ENCODE data around the gene CACNA1B.
"Not testable (repeated sequence)": the region's sequence is repeated elsewhere in the genome, so short reads cannot be mapped to it uniquely, and the experiment has no call there.

CACNA1B gene

DNA sequence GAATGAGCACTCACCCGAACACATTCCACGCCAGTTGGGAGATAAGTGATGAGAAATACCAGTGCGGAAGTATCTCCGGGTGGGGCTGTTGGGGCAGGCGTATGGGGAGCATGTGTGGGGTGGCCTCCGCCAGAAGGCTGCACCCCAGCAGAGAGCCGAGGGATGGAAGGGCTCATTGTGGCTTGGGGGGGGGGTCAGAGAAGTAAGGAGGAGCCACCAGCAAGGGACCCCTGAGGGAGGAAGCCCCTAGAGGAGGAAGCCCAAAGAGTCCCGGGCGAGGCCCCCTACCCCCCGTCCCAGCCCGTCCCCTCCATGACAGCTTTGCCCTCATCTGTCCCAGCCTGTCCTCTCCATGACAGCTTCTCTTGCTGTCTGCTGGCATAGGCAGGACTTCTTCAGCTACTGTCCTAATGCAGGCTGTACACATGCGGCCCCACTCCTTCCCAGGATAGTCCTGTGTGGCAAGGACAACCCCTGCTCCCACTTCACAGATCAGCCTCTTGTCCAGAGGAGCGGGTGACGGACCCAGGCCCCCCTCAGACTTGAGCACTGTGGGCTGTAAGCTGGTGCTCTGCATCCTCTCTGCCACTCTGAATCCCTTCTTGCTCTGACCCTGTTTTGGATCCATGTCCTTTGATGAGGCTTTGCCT, 239.6 kb downstream of the CACNA1B start:
- DNase-seq (ENCODE audit: low spot score) = no peak

GRCh38 chr9:138117836-138118235, 240.3 kb downstream of the CACNA1B start:
- no peak for DNase-seq (ENCODE audit: low spot score)

GRCh38 chr9:138118601-138119071, 241.1 kb downstream of the CACNA1B start:
- DNase-seq (ENCODE audit: low spot score) = no peak

DNA sequence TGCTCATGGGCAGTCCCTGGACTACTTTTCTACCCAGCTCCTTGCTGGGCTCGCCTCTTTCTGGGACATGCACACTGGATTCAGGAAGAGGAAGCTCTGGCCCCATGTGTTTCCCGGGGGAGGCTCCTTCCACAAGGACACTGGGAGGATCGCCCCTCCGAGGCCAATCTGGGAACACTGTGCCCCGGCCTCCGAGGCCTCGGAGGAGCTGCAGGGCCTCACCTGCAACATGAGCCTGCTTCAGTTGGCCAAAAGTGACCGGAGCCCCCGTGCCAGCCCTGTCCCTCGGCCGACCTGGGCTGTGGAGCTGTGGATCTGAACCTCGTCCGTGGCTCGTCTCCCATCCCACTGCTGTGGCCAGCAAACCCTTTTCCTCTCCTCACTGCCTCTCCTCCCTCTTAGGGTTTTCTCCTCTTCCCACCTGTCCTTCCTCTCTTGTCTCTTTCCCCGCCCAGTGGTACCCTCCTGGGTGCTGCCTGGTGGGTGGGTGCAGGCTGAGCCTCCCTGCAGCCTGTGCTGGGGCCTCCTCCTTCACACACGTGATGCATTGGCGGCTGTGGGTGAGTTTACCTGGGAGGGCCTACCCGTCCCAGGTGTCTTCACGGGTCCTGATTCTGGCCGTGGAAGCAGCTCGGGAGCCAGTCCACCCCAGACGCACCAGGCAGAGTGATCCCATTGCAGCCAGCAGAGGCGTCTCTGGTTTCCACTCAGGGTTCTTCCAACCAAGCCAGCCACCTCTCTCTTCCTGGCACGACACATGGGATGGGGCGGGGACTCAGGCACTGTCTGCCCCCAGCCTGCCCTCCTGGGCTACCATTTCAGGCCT, 241.8 kb downstream of the CACNA1B start:
- DNase-seq (ENCODE audit: low spot score) = no peak

DNA sequence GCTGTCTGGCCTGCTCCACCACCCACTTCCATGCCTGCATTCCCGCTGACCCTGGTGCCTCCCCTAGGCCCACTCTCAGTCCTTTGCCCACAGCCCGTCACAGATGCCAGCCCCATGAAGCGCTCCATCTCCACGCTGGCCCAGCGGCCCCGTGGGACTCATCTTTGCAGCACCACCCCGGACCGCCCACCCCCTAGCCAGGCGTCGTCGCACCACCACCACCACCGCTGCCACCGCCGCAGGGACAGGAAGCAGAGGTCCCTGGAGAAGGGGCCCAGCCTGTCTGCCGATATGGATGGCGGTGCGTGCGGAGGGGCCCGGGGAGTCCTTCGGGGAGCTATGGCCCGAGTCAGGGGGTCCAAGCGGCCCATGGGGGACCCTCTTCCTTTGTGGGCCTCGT, 242.5 kb downstream of the CACNA1B start:
- DNase-seq (ENCODE audit: low spot score) = no peak

DNA sequence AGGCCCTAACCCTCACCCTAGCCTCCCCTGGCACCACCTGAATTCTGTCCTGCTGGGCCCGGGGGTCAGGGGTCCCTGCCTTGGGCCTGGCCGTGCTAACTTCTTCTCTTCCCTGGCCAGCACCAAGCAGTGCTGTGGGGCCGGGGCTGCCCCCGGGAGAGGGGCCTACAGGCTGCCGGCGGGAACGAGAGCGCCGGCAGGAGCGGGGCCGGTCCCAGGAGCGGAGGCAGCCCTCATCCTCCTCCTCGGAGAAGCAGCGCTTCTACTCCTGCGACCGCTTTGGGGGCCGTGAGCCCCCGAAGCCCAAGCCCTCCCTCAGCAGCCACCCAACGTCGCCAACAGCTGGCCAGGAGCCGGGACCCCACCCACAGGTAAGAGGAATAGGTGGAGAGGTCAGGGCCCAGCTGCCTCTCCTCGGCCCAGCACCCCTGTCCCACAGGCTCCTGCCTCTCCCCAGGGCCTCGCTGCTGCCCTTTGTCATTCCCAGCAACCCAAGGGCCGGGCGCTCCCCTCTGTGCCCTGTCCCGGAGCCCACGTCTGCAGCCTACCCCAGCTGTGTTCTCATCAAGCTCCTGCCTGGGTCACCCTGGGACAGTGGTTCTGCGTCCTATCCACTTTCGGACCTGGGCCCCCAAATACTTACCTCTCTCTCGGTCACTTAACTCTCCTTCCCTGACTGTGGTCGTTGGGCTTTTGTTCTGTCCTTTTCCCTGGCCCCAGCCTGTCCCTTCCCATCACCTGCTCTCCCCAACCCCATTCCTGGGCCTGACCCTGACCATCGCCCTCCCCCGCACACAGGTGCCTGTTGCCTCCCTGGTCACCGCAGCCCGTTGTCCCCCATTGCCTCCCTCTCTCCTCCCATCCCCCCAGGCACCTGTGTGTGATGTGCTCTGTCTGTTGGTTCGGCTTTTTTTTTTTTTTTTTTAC, 243.2 kb downstream of the CACNA1B start:
- no peak for DNase-seq (ENCODE audit: low spot score)

- DNase-seq (ENCODE audit: low spot score) = no peak
Measured at GRCh38 chr9:138121438-138122050, 244.0 kb downstream of the CACNA1B start.

GRCh38 chr9:138122201-138122600, 244.6 kb downstream of the CACNA1B start:
- no peak for DNase-seq (ENCODE audit: low spot score)

- DNase-seq (ENCODE audit: low spot score) = no peak
Measured at GRCh38 chr9:138122676-138123075, 245.1 kb downstream of the CACNA1B start.

GRCh38 chr9:138123086-138123485, 245.5 kb downstream of the CACNA1B start:
- DNase-seq (ENCODE audit: low spot score) = no peak

DNA sequence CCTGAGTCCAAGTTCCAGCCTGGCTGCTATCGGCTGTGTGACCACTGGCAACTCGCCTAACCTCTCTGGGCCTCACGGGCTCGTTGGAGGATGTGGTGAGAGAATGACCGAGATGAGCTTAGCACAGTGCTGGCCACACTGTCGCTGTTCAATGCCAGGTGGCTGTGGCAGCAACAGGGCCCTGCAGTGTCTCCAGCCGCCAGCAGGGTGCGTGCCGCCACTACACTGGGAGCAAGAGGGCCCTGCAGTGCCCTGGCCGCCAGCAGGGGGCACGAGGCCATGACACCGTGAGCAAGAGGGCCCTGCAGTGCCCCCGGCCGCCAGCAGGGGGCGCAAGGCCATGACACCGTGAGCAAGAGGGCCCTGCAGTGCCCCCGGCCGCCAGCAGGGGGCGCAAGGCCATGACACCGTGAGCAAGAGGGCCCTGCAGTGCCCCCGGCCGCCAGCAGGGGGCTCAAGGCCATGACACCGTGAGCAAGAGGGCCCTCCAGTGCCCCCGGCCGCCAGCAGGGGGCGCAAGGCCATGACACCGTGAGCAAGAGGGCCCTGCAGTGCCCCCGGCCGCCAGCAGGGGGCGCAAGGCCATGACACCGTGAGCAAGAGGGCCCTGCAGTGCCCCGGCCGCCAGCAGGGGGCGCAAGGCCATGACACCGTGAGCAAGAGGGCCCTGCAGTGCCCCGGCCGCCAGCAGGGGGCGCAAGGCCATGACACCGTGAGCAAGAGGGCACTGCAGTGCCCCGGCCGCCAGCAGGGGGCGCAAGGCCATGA, 248.7 kb downstream of the CACNA1B start:
- DNase-seq (ENCODE audit: low spot score) = not testable (repeated sequence)

- not testable (repeated sequence) for DNase-seq (ENCODE audit: low spot score)
Measured at GRCh38 chr9:138126858-138127584, 249.4 kb downstream of the CACNA1B start.

DNA sequence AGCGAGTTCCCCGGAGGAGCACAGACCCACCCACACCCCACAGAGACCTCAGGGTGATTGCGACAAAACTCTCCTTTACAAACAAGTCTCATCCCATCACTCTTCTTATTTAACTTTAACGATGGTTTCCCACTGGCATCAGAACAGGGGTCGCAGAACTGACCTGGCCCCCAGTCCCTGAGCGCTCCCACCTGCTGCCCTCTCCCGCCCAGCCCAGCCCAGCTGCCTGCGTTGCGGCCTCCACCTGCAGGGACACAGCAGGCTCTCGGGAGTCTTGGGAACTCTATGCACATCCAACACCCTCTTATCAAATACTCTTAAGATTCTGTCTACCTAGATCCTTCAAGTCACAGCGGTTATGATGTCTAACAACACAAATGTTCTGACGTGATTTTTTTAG, 250.4 kb downstream of the CACNA1B start:
- not testable (repeated sequence) for DNase-seq (ENCODE audit: low spot score)

DNA sequence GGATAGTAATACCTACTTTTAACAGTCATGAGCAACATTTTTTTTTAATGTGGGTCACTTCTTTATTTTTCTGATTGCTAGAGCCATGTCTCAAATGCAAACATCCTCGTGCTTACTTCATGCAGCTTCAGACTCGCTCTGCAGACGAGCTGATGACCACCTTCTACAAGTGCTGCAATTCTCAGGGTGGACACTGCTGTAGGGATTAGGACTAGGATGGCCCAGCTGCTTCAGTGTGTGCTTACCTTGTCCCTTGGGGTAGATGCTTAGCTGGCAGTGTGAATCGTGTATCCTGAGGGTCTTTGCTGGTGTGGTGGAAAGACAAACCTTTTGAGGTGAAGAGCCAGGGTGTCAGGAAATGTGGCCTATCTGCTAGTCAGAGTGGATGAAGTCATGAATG, 251.7 kb downstream of the CACNA1B start:
- DNase-seq (ENCODE audit: low spot score) = not testable (repeated sequence)

GRCh38 chr9:138132946-138133705, 255.5 kb downstream of the CACNA1B start:
- DNase-seq (ENCODE audit: low spot score) = not testable (repeated sequence)

- not testable (repeated sequence) for DNase-seq (ENCODE audit: low spot score)
Measured at GRCh38 chr9:138134581-138134980, 257.0 kb downstream of the CACNA1B start.

DNA sequence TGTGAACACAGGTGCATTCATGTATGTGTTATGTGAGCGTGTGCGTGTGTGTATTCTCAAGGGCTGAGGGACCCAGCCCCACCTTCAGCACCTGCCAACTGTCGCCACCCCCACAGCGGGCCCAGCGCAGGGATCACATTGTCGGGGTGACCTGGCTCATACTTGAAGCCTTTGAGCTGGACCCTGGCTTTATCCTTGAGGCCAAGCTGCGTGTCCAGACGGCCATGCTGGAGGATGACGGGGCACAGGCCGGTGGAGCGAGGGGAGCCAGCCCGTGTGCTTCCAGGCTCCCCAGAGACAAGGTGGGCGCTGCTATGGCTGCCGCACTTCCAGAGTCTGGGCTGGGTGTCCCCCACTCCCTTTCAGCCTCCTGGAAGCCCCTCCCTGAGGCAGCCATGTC, 261.5 kb downstream of the CACNA1B start:
- DNase-seq (ENCODE audit: low spot score) = not testable (repeated sequence)

GRCh38 chr9:138140980-138141379, 263.4 kb downstream of the CACNA1B start:
- DNase-seq (ENCODE audit: low spot score) = not testable (repeated sequence)

GRCh38 chr9:138142528-138143244, 265.1 kb downstream of the CACNA1B start:
- DNase-seq (ENCODE audit: low spot score) = not testable (repeated sequence)
